Hematopoietic multipotent progenitor cell treated with erythropoietin and hydrocortisone succinate and interleukin-3 and kit ligand, for 15 days (in vitro differentiated cells): ENCODE data around the gene C1orf198.

Experiments used
- DNase-seq: peaks from one replicate; pipeline ENCODE4 v3.0.0-alpha.2; 2015; ENCODE audit warnings: low spot score

Gene C1orf198

DNA sequence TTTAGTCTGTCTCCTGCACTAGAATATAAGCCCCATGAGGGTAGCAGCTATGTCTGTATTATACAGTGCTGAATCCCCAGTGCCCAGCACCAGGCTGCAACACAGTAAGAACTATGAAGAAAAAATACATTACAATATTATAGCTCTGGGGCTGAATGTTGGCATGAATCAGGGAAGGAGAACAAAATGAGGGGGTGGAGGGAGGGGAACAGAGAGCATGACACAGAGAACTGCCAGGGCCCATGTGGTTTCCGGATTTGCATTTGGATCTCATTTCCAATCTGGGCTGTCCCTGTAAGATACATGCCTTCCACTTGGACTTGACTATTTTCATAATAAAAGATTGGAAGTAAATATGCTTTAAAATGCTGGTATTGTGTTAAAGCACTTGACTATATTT lies 35.8 kb downstream of the C1orf198 start:
- DNase-seq = no peak

DNA sequence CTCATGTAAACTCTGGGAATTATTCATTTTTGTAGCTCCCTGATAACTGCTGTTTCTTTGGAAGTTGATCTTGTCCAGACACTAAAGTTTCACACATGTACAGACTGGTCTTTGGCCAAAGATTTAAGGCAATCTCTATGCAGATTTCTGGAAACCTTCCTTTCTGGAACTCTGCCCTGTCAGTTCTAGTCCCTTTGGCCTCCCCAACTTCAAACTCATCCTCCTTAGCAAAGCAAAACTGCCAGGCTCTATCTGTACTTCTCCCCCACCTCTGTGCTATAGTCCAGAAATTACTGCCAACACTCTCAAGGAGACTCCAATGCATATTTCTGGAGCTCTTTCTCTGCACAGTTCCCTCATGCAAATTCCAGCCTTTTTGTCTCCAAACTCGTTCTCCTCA lies 36.5 kb downstream of the C1orf198 start:
- no peak for DNase-seq

DNA sequence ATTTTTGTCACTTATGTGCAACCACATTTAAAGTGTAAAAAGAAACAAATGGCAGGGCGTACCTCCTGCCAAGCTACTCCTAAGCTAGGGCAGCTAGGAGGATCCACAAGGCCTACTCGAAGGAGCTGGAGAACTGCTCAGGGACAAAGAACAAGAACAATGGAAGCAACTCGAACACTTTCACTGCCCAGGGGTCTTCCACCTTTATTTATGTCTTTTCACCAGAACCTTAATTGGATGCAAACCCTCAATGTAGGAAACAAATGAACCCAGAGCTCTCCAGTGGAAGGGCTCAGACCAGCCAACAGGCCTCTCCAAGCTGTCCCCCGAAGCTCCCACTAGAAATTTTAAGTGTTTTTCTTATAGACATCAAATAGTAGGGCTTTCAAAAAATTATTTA lies 39.9 kb downstream of the C1orf198 start:
- DNase-seq = no peak

DNA sequence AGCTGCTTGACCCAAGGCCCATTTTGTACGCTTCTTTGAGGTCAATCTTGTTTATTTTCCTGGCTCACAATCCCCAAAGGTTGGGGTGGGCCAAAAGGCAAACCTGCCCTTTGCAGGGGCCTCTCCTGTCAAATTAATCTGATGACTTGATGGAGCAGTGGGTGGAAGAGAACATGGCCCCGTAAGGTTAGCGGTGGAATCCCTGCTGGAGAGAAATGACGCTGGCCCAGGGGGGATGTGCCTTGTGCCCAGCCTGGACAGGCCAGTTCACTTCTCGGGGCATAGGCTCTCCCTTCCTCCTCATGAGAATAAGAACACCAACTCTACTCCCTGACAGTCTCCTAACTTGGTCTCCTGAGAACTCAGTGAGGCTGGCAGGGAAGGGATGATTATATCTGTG lies 40.5 kb downstream of the C1orf198 start:
- DNase-seq = no peak

DNA sequence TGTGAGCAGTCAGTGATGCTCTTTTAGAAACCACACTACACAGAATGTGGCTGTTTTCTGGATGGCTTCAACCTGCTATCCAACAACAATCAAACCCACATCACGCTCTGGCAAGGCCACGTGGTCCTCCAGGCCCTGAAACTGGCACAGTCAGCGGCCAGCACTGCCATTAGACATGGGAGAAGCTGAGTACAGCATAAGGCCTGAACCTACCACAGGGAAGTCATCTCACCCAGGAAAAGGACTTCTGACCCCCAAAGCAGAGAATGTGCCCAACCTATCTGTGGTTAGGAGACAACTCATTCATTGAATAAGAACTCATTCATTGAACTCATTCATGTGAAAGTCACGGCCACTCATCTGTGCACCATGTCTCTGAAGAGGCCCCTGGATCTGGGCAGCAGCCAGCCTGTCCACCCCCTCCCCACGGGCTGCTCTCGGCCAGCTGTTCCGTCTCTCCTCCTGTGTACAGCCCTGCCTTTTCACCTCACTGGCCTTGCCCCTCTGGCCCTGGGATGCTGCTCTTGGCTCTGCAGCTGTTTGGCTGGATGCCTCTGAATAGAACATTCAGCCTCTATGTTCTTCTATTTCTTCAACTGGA lies 41.1 kb downstream of the C1orf198 start:
- DNase-seq = no peak

DNA sequence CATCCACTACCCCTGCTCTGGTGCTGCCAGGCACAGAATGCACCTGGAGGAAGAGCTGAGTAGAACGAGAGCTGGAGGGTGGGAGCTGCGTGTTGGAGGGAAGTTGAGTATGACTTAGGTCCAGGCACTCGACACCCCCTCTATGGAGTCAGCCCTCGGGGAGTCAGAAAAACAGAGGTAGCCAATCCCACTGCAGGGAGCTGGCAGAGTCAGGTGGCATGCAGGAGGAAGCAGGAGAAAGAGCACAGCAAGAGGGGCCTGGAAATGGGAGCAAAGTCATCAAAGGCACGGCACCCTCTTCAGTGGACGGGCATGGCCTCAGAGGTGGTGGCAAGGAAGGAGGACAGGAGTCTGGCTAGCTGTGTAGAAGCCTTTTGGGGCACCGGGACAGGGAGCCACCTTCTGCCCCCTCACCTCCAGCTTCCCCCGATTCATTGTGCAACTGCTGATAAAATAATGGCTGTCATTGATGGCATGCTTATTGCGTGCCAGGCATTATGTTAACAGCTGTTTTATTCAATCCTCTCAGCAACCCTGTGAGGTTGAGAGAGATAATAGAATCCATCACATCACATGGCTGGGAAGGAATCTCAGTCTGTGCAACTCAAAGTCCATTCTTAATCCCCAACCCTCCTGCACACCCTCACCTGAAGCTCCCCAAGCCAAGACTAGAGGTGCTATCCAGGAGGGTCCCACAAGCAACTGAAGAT lies 42.0 kb downstream of the C1orf198 start:
- no peak for DNase-seq

DNA sequence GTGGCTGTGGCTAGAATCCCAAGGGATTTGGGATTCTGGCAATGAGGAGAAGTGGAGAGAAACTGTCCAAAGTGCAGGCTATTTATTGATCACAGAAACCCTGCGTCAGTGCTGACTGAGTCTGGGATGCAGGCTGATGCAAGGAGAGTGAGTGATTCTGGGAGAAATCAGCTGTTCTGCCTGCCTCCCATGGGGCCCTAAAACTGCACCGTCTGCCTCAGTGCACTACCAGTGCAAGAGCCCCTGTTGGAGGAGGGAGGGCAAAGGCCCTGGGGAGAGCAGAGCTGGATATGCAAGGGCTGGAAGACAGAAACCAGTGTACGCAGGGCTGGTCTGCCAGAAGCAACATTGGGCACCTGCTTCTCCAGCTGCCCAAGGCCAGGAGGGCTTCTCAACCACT lies 42.6 kb downstream of the C1orf198 start:
- DNase-seq = no peak

DNA sequence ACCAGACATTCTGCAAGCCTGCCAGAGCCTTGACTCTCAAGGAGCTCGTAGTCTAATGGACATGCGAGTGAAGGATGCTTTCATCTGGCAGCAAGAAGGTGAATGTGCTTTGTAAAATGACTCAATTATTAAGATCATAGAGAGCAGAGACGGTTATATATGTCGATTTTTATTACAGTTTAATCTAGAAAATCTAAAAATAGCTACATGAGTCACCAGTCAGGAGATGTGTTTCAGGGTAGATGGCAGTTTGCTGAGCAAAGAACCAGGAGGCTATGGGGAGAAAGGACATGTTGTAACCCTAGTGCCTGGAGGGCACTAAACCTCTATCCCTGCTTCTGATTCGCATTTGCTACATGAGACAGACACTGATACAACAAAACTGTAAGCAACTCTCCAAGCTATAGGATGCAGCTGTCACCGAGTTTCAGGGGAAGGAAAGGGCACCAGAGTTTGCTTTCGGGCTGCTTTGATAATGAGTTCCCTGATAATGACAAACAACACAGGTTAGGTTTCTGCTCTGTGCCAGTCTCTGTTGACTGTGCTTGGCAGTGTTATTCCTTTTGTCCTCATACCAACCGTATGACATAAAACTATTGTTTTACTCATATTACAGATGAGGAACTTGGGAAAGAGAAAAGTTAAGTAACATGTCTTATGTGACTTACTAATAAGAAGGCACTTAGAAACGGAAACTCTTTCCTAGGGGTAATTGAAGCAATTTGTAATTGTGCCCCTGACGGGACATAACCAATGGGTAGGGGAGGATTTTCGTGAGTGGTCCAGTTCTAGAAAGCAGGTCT lies 43.2 kb downstream of the C1orf198 start:
- no peak for DNase-seq

DNA sequence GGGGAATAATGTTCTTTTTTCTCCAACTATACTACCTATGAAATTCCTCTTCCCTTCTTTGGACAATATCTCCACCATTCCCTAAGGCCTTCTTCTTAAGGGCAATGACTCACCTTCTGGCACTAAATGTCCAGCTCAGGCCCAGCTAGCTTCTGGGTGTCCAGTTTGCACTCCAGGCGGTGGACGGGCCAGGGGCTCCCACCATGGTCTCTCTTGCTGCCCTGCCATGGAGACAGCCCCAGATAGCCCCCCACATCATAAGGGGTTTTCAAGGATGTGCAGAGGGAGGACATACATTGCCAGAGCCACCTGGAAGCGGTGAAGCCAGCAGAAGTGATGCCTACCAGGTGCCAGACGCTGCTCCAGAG lies 43.8 kb downstream of the C1orf198 start:
- no peak for DNase-seq

DNA sequence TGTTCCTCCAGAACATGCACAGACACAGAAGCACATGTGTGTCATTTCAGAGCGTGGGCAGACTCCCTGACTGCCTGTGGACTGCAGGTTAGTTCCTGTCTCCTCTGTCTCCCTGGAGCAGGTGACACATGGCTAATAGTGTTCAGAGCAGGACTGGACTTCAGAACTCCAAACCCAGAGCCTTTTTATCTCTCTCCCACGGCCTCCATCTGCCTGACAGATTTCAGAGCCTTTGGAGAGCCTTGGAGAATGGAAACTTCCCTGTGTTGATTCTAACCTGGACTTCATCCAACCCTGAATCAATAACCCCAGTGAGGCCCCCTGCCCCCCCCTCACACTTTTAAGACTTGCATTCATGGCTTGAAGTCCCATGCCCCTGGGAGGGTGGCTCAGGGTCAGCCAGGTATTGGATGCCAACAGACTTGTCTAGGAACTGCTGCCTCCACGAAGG lies 44.4 kb downstream of the C1orf198 start:
- DNase-seq = no peak

DNA sequence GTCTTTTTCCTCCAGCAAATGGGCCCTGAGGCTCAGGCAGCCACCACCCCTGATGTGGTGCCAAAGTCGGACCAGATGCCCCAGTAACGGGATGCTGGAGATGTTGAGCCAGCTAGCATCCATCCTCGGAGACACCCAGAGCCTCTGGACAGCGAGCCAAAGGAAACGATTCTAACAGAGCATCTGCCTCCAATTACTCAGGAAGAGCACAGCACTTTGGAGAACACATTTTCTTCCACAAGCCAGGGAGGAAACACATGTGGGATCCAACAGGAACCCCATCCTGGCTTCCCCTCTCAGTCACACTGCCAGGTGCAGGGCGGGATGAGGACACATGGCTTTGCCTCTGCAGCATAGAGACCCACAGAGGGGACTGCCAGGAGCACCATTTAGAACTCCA lies 44.9 kb downstream of the C1orf198 start:
- no peak for DNase-seq

DNA sequence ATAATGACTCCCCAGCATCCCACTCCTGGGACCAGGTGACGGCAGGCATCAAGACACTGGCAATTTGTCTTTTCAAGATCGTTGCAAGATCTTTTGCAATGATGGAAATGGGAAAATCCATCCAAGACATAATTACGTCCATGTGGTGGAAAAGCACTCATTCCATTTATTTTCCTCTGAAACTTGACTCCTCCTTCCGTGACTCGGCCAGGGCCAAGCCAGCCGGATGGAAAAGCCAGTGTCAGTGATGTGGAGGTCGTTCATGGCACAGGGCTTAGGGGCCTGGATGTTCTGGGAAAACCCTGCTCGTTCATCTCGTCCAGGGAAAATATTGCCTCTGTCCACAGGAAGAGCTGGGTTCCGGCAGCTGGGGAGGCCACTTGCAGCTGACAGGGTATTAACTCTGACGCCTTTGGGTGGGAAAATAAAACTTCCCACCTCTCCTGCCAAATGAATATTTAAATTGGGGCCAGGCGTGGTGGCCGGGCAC lies 46.2 kb downstream of the C1orf198 start:
- DNase-seq = no peak

DNA sequence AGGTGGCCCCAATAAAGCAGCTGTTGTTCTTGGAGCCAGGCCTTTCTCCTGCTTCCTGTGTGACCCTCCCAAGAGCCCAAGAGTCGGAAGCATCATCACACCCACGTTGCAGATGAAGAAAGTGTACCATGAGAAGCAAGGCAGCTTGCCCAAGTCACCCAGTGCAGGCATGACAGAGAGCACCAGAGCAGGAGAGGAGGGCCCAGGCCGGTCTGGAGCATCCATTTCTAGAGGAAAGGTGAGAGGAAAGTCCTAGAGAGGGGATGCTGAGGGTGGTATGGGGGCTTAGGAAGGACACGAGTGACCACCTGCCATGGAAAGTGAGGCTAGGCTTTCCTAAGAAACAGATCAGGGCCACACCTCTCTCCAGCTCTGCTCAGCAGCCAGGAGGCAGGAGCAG lies 47.0 kb downstream of the C1orf198 start:
- no peak for DNase-seq

DNA sequence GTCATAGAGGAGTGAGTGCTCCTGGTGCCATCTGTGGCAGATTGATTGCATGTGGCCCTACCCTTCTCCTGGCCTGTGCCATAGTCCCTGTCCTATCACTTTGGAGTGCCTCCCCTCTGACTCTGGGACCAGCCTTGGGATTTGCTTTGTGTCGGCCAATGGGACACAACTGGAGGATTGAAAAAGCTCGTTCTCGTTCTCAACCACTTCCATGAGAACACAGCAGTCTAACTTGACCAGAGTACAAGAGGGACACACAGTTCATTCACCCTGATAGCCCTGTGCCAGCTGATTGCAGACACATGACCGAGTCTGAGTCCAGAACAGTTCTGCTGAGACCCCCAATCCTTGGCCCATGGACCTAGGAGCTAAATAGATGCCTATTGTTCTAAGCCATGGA lies 47.8 kb downstream of the C1orf198 start:
- DNase-seq = no peak

DNA sequence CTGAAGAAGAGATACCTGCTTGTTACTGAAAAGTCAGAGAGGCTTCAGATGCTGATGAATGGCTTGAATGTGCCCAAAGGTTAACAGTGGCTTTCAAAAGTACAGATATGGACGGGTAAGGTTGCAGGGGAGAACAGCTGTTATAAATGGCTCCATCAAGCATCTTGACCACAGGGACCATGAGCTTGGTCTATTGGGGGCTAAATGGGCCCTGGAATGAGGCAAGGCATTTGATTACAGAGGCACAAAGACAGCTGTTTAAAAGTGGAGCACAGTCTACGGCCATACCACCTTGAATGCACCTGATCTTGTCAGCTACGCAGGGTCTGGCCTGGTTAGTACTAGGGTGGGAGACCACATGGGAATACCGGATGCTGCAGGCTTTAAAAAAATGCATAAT lies 48.3 kb downstream of the C1orf198 start:
- no peak for DNase-seq

DNA sequence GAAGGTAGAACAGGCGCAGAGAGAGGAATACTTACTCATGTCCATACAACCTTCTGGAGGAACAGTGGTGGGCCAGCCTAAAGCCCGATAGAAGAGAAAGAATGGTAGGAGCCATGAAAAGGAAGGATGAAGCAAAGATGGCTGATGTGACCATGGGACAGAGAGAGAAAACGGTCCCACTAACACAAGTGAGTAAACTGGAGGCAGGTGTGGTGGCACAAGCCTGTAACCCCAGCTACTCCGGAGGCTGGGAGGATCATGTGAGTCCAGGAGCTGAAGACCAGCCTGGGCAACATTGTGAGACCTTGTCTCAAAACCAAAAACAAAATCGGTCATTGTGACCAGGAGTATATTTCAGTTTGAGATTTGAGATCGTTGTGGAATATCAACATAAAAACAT lies 49.4 kb downstream of the C1orf198 start:
- DNase-seq = no peak

DNA sequence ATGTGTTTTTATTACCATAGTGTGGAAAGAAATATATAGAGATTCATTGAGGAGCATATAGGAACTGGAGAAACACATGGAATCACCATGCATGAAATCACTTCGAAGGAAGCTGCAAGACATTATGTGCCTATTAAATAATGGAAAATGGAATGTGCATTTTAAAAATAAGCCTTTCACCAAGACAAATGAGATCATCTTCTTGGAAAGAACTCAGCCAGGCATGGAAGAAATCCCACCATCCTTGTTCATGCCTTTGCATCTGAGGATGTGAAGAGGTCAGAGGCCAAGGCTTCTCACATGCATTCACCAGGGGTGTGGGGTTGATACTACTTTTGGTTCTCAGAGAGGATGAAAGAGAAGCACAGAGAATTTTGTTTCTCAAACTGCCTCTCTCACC lies 50.0 kb downstream of the C1orf198 start:
- DNase-seq = no peak

DNA sequence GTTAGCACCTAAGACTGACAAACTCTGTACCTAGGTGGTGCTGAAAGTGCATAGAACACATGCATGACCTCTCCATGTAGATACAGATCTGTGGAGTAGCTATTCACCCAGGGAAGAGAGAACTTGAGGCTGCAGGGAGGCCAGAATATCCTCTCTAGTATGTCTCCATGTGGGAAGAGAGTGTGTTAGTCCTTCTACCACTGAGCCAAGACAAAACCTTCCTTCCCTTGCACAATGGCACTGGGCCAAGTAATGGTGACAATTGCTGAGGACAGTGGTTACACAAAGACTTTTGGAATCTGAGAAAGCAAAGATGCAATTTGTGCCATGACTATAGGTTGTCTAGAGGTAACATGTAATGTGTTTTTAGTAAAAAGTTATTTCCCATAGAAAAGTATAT lies 52.3 kb downstream of the C1orf198 start:
- DNase-seq = no peak

DNA sequence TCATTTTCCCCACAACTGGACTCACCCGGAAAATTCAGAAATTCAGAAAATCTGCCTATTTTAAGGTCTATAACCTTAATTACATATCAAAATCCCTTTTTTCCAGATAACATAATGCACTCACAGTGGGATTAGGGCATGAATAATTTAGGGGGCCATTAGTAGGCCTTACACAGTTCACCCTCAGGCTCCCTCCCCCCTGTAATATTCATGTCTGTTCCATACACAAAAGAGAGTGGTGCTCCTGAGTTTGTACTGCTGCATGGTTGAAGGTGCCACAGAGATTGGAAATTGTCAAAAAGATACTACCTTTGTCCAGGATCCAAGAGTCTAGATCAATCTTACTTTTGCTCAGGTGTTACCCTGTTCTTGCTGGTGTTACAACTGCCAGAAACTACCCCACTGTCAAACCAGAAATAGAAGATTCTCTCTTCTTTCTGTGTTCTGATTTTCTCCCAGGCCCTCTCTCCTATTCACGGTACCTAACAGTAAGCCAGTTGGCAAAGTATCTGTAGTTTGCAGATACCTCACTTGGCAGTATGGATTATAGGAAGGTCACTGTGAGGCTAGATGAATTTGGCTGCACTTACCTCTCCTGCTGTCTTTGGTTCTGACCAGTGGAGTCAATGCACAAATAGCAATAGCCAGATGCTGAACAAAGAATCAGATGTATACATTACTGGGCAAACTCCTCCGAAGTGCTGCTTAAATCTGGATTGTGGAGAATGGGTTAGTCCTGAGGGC lies 53.2 kb downstream of the C1orf198 start:
- no peak for DNase-seq

DNA sequence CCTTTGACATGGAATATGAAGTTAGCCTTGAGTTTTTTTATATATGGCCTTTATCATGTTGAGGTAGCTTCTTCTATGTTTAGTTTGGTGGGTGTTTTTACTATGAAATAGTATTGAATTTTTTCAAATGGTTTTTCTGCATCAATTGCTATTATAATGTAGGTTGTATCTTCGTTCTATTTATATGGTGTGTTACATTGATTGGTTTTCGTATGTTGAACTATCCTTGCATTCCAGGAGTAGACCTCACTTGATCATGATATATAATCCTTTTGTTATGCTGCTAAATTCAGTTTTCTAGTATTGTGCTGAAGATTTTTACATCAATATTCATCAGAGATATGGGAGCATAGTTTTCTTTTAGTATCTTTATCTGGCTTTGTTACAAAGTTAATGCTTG lies 55.8 kb downstream of the C1orf198 start:
- DNase-seq = no peak

DNA sequence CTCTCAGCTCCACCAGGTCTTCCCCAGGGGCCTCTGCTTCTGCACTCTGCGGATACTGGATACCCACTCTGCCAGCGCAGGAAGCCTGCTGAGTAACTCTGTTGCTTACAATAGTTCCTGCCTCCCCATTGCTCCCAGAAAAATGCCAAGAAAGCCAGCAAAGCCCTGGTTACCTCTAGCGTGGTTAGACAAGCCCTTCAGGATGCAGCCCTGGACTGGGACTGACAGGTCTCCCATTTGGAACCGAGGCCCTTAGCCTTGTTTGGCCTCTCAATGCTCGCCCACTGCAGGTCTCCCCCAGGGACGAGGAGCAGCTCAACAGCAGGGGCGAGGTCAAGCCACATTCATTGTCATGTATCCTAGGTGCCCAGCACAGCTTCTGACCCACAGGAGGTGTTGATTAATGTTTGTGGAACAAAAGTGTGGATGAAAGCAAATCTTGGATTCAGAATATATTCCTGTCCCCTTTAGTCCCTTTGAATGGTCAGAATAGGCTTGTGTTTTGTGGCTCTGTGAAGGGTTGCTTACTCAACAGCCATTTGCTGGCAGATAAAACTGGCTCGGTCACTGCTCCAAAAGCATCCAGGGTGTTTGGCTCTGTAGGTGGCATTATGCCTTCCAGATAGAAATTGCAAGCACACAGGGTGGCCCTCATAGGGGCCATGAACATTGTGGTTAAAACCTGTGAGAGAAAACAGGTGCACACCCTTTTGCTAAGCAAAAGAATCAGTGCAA lies 58.9 kb downstream of the C1orf198 start:
- no peak for DNase-seq
